ENCODE data around the gene KHDRBS1.

GRCh38 chr1:32023351-32023750 lies 9.7 kb downstream of the KHDRBS1 start:
- TF ChIP-seq POLR2A (IDR thresholded peaks at IDR 0.05), result no peak
- TF ChIP-seq EP300 (IDR thresholded peaks at IDR 0.05), result no peak
- TF ChIP-seq CTCF (IDR thresholded peaks at IDR 0.05), result no peak
- no peak for TF ChIP-seq POLR2AphosphoS5 (IDR thresholded peaks at IDR 0.05)
